Gastroesophageal sphincter (tissue), 3 donors: ENCODE data around the gene EPB41L4B.

Source experiments
- CTCF ChIP-seq, 4 experiments: fragments of 200-600 bp in 2 of 4; fragments of 450-650 bp in 2 of 4; sonication (generic) in 1 of 4; IDR thresholded peaks; one replicate each; pipeline ENCODE4 v1.5.1; 2017 to 2019; ENCODE audit warnings: antibody characterized with exemption in 4 of 4, mild to moderate bottlenecking in 2 of 4, moderate library complexity in 2 of 4
- POLR2A ChIP-seq, 2 donors: fragments of 450-650 bp; IDR thresholded peaks; one replicate each; pipeline ENCODE4 v1.6.1; 2017; ENCODE audit warnings: antibody characterized with exemption in 2 of 2, mild to moderate bottlenecking in 2 of 2, moderate library complexity in 1 of 2
- POLR2AphosphoS5 ChIP-seq: sonication (generic); formaldehyde crosslinking; IDR thresholded peaks from one replicate; pipeline ENCODE4 v1.6.1; 2017; ENCODE audit warnings: antibody characterized with exemption

- no peak for TF ChIP-seq CTCF (IDR thresholded peaks at IDR 0.05)
- TF ChIP-seq POLR2A (IDR thresholded peaks at IDR 0.05): no peak
- no peak for TF ChIP-seq POLR2AphosphoS5
Measured at GRCh38 chr9:109162677-109163076, 158.2 kb downstream of the EPB41L4B start.
